Measurements from ENCODE around the gene ZIC4.

- TF ChIP-seq, protein P1, sequence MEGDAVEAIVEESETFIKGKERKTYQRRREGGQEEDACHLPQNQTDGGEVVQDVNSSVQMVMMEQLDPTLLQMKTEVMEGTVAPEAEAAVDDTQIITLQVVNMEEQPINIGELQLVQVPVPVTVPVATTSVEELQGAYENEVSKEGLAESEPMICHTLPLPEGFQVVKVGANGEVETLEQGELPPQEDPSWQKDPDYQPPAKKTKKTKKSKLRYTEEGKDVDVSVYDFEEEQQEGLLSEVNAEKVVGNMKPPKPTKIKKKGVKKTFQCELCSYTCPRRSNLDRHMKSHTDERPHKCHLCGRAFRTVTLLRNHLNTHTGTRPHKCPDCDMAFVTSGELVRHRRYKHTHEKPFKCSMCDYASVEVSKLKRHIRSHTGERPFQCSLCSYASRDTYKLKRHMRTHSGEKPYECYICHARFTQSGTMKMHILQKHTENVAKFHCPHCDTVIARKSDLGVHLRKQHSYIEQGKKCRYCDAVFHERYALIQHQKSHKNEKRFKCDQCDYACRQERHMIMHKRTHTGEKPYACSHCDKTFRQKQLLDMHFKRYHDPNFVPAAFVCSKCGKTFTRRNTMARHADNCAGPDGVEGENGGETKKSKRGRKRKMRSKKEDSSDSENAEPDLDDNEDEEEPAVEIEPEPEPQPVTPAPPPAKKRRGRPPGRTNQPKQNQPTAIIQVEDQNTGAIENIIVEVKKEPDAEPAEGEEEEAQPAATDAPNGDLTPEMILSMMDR (IDR thresholded peaks at IDR 0.05): no peak
- no peak for TF ChIP-seq POLR2A (IDR thresholded peaks at IDR 0.05)
- no peak for TF ChIP-seq POLR2AphosphoS5 (IDR thresholded peaks at IDR 0.05)
Measured at GRCh38 chr3:147364771-147365170, 41.6 kb downstream of the ZIC4 start.

All from prostate gland (tissue), 2 donors.